HCT116 (cell line): ENCODE measurements around the gene OR2W1.

Source experiments
- EZH2 ChIP-seq: fragments of 200-600 bp; sonication (generic); IDR thresholded peaks from 2 replicates; pipeline ENCODE4 v1.6.1; 2017; ENCODE audit warnings: antibody characterized with exemption, mixed run types
- JUND ChIP-seq: IDR thresholded peaks from 2 replicates; pipeline ENCODE4 v1.6.1; 2012
- POLR2A ChIP-seq: IDR thresholded peaks from 2 replicates; pipeline ENCODE4 v1.7.0; 2011; ENCODE audit warnings: borderline replicate concordance; ENCODE audit not compliant: insufficient read depth, insufficient read length; ENCODE audit errors: extremely low read depth
- REST ChIP-seq: IDR thresholded peaks from 2 replicates; pipeline ENCODE4 v1.6.1; 2012; ENCODE audit warnings: low read depth
- TCF7L2 ChIP-seq: IDR thresholded peaks from 2 replicates; pipeline ENCODE4 v1.7.0; 2011; ENCODE audit warnings: borderline replicate concordance, inconsistent platforms; ENCODE audit not compliant: insufficient read depth, insufficient read length; ENCODE audit errors: extremely low read depth
- ZFX ChIP-seq: fragments of 450-650 bp; IDR thresholded peaks from 2 replicates; pipeline ENCODE4 v1.6.1; 2017
- ZNF274 ChIP-seq: fragments of 200-500 bp; sonication (Bioruptor generic); IDR thresholded peaks from 2 replicates; pipeline ENCODE4 v1.6.1; 2014; ENCODE audit warnings: mild to moderate bottlenecking, low read depth, low read length, inconsistent platforms
- TF ChIP-seq, protein P1 (sequence below), 3 experiments: fragments of 200-600 bp in 1 of 3; sonication (generic) in 1 of 3; IDR thresholded peaks in 2 of 3; conservative IDR thresholded peaks in 1 of 3; 2 replicates each; pipeline ENCODE4 v1.5.1; 2012 to 2017; ENCODE audit warnings: low read depth in 2 of 3, low read length in 2 of 3, antibody characterized with exemption in 1 of 3, borderline replicate concordance in 1 of 3, control low read depth in 1 of 3, mild to moderate bottlenecking in 1 of 3, mixed read lengths in 1 of 3, mixed run types in 1 of 3, moderate library complexity in 1 of 3; ENCODE audit not compliant: insufficient read depth in 1 of 3
- TF ChIP-seq, protein P2 (sequence below): IDR thresholded peaks from 2 replicates; pipeline ENCODE4 v1.6.1; 2011; ENCODE audit warnings: mild to moderate bottlenecking, low read length, moderate library complexity; ENCODE audit not compliant: insufficient replicate concordance; ENCODE audit errors: extremely low read depth
- TF ChIP-seq, protein P3 (sequence below): IDR thresholded peaks from 2 replicates; pipeline ENCODE4 v1.6.1; 2012

DNA sequence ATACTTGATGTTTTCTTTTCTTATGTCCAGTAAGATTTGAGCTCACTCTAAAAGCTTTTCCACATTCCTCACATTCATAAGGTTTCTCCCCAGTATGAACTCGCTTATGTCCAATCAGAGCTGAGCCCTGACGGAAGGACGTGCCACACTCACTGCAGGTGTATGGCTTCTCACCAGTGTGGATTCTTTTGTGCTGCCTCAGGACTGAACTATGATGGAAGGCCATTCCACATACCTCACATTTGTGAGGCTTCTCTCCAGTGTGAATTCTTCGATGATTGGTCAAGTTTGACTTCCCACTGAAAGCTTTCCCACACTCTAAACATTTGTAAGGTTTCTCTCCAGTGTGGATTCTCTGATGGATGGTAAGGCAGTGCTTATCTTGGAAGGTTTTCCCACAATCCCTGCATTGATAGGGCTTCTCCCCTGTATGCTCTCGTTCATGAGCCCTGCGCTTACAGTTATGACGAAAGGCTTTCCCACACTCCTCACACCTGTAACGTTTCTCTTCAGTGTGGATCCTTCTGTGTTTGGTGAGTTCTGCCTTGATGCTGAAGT, 49.8 kb downstream of the OR2W1 start:
- TF ChIP-seq, protein P1, sequence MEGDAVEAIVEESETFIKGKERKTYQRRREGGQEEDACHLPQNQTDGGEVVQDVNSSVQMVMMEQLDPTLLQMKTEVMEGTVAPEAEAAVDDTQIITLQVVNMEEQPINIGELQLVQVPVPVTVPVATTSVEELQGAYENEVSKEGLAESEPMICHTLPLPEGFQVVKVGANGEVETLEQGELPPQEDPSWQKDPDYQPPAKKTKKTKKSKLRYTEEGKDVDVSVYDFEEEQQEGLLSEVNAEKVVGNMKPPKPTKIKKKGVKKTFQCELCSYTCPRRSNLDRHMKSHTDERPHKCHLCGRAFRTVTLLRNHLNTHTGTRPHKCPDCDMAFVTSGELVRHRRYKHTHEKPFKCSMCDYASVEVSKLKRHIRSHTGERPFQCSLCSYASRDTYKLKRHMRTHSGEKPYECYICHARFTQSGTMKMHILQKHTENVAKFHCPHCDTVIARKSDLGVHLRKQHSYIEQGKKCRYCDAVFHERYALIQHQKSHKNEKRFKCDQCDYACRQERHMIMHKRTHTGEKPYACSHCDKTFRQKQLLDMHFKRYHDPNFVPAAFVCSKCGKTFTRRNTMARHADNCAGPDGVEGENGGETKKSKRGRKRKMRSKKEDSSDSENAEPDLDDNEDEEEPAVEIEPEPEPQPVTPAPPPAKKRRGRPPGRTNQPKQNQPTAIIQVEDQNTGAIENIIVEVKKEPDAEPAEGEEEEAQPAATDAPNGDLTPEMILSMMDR (IDR thresholded peaks at IDR 0.05 in 2 of 3, conservative IDR thresholded peaks at IDR 0.05 in 1 of 3; ENCODE audit: borderline replicate concordance in 1 of 3, insufficient read depth in 1 of 3, low read depth in 2 of 3, low read length in 2 of 3), result no peak
- TF ChIP-seq REST (no peak), ZNF274 (no peak), ZFX (no peak), POLR2A (no peak), TCF7L2 (no peak), JUND (no peak), EZH2 (no peak)
- TF ChIP-seq, protein P2, sequence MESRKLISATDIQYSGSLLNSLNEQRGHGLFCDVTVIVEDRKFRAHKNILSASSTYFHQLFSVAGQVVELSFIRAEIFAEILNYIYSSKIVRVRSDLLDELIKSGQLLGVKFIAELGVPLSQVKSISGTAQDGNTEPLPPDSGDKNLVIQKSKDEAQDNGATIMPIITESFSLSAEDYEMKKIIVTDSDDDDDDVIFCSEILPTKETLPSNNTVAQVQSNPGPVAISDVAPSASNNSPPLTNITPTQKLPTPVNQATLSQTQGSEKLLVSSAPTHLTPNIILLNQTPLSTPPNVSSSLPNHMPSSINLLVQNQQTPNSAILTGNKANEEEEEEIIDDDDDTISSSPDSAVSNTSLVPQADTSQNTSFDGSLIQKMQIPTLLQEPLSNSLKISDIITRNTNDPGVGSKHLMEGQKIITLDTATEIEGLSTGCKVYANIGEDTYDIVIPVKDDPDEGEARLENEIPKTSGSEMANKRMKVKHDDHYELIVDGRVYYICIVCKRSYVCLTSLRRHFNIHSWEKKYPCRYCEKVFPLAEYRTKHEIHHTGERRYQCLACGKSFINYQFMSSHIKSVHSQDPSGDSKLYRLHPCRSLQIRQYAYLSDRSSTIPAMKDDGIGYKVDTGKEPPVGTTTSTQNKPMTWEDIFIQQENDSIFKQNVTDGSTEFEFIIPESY, result no peak
- TF ChIP-seq, protein P3, sequence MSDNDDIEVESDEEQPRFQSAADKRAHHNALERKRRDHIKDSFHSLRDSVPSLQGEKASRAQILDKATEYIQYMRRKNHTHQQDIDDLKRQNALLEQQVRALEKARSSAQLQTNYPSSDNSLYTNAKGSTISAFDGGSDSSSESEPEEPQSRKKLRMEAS, result no peak
